ENCODE results near the gene SRC. TPM values are rescaled to one million over a fixed set of nuclear protein-coding genes. Genes with fewer than 3 reads are reported as not detected.
"Not testable (repeated sequence)": the region's sequence is repeated elsewhere in the genome, so short reads cannot be mapped to it uniquely, and the experiment has no call there.

Gene SRC
- total and polyA plus RNA-seq, 2 experiments from 2014 or later = 8.0 to 25.9 TPM

DNA sequence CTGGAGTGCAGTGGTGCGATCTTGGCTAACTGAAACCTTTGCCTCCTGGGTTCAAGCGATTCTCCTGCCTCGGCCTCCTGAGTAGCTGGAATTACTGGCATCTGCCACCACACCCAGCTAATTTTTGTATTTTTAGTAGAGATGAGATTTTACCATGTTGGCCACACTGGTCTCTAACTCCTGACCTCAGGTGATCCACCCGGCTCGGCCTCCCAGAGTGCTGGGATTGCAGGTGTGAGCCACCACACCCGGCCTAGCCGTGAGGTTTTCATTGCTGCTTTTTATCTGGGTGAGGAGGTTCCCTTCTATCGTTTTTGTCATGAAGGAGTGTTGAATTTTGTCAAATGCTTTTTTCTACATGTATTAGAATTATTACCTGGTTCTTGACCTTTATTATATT lies 23.9 kb downstream of the SRC start:
- no peak overlapping the region for H3K27ac Mint-ChIP-seq
- no peaks in the 10 kb centered on the region for H3K27me3 Mint-ChIP-seq (ENCODE audit: insufficient read depth, low read depth, poor library complexity)
- Histone ChIP-seq H3K36me3 (ENCODE audit: insufficient read depth) (peaks cover 4% of the 10 kb centered on the region; the same call in 1 of the 2 replicates), H3K27ac (ENCODE audit: low read depth) (no peak overlapping the region), H3K4me3 (no peak overlapping the region), H3K27me3 (ENCODE audit: insufficient read depth) (no peaks in the 10 kb centered on the region), H3K4me1 (ENCODE audit: insufficient read depth) (no peaks in the 10 kb centered on the region), H3K4me2 (no peak overlapping the region), H2AFZ (no peak overlapping the region), H4K20me1 (replicated peaks; ENCODE audit: insufficient read depth) (peaks cover 17% of the 10 kb centered on the region; the same call in 1 of the 2 replicates), H3F3A (replicated peaks; ENCODE audit: low read depth) (peaks cover 17% of the 10 kb centered on the region; the same call in 1 of the 2 replicates), H3K79me2 (replicated peaks; ENCODE audit: insufficient read depth) (peaks cover 37% of the 10 kb centered on the region), H3K9me2 (ENCODE audit: insufficient read depth) (0 out of 2 replicates have a peak, but pooled peaks cover 2% of the 10 kb centered on the region)
- TF ChIP-seq EZH2 (IDR thresholded peaks at IDR 0.05; ENCODE audit: low read depth, unreplicated experiment) = no peak
- H3K36me3 Mint-ChIP-seq (ENCODE audit: low read depth) = peaks cover 38% of the 10 kb centered on the region
- peaks cover 5% of the 10 kb centered on the region for H3K9me3 Mint-ChIP-seq
- no peak for ATAC-seq
- DNase-seq (ENCODE audit: low spot score) = no peak
- H3K4me1 Mint-ChIP-seq = no peaks in the 10 kb centered on the region; the same call in 2 of the 3 replicates
- H3K4me3 Mint-ChIP-seq = no peak overlapping the region

DNA sequence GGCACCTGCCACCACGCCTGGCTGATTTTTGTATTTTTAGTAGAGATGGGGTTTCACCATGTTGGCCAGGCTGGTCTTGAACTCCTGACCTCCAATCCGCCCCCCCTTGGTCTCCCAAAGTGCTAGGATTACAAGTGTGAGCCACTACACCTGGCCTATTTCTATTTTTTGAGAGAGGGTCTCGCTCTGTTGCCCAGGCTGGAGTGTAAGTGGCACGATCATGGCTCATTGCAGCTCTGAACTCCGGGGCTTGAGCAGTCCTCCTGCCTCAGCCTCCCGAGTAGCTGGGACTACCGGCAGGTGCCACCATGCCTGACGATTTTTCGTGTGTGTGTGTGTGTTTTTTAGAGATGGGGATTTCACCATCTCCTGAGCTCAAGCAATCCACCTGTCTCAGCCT lies 25.9 kb downstream of the SRC start:
- H3K4me2 ChIP-seq; H3K36me3 ChIP-seq (ENCODE audit: insufficient read depth); H2AFZ ChIP-seq; H3K27me3 ChIP-seq (ENCODE audit: insufficient read depth); H3K4me1 ChIP-seq (ENCODE audit: insufficient read depth); DNase-seq (ENCODE audit: low spot score); H3K9me3 Mint-ChIP-seq; H3K9me2 ChIP-seq (ENCODE audit: insufficient read depth); H3K4me1 Mint-ChIP-seq; ATAC-seq; H3K27me3 Mint-ChIP-seq (ENCODE audit: insufficient read depth, low read depth, poor library complexity); H3K4me3 Mint-ChIP-seq; H3K27ac Mint-ChIP-seq; H3K4me3 ChIP-seq: not testable (repeated sequence)
- peaks cover 37% of the 10 kb centered on the region for H3K79me2 ChIP-seq (replicated peaks; ENCODE audit: insufficient read depth)
- H3K27ac ChIP-seq (ENCODE audit: low read depth) = peak overlapping the region; percentile 2; the same call in 1 of the 2 replicates
- peaks cover 30% of the 10 kb centered on the region; the same call in 2 of the 3 replicates for H3K36me3 Mint-ChIP-seq (ENCODE audit: low read depth)
- H3F3A ChIP-seq (replicated peaks; ENCODE audit: low read depth) = peaks cover 17% of the 10 kb centered on the region; the same call in 1 of the 2 replicates
- peaks cover 22% of the 10 kb centered on the region; the same call in 1 of the 2 replicates for H4K20me1 ChIP-seq (replicated peaks; ENCODE audit: insufficient read depth)

DNA sequence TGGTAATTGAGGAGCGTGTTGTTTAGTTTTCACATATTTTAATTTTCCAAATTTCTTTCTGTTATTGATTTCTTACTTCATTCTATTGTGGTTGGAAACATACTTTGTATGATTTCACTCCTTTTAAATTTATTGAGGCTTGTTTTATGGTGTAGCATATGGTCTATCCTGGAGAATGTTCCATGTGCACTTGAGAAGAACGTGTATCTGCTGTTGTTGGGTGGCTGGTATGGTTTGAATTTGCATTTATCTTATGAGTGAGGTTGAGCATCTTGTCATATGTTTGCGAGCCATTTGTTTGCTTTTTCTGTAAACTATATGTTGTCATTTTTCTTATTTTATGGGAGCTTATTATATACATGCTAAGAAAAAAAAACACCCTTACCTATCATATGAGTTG lies 26.5 kb downstream of the SRC start:
- Histone ChIP-seq H3K79me2 (replicated peaks; ENCODE audit: insufficient read depth) (peaks cover 37% of the 10 kb centered on the region), H3K27me3 (ENCODE audit: insufficient read depth) (no peaks in the 10 kb centered on the region), H3K4me1 (ENCODE audit: insufficient read depth) (no peaks in the 10 kb centered on the region), H2AFZ (no peak overlapping the region), H3K4me2 (no peak overlapping the region), H3K27ac (ENCODE audit: low read depth) (peak overlapping the region; percentile 2; the same call in 1 of the 2 replicates), H3F3A (replicated peaks; ENCODE audit: low read depth) (peaks cover 19% of the 10 kb centered on the region; the same call in 1 of the 2 replicates), H3K36me3 (ENCODE audit: insufficient read depth) (0 out of 2 replicates have a peak, but pooled peaks cover 4% of the 10 kb centered on the region), H4K20me1 (replicated peaks; ENCODE audit: insufficient read depth) (peaks cover 22% of the 10 kb centered on the region; the same call in 1 of the 2 replicates), H3K9me2 (ENCODE audit: insufficient read depth) (no peaks in the 10 kb centered on the region), H3K4me3 (no peak overlapping the region)
- H3K36me3 Mint-ChIP-seq (ENCODE audit: low read depth) = peaks cover 26% of the 10 kb centered on the region; the same call in 2 of the 3 replicates
- H3K27me3 Mint-ChIP-seq (ENCODE audit: insufficient read depth, low read depth, poor library complexity) = no peaks in the 10 kb centered on the region
- DNase-seq (ENCODE audit: low spot score) (no peak), ATAC-seq (no peak)
- no peaks in the 10 kb centered on the region for H3K4me1 Mint-ChIP-seq
- no peak overlapping the region for H3K27ac Mint-ChIP-seq
- no peak overlapping the region for H3K4me3 Mint-ChIP-seq
- H3K9me3 Mint-ChIP-seq = no peaks in the 10 kb centered on the region; the same call in 2 of the 3 replicates
- TF ChIP-seq ZNF331 (CRISPR knock-in tag; IDR thresholded peaks at IDR 0.05; ENCODE audit: low read depth) (no peak), NANOG (IDR thresholded peaks at IDR 0.05; ENCODE audit: borderline replicate concordance) (no peak), EZH2 (IDR thresholded peaks at IDR 0.05; ENCODE audit: low read depth, unreplicated experiment) (no peak), EZH2phosphoT487 (IDR thresholded peaks at IDR 0.05; ENCODE audit: unreplicated experiment) (no peak)
- TF ChIP-seq, protein P1, sequence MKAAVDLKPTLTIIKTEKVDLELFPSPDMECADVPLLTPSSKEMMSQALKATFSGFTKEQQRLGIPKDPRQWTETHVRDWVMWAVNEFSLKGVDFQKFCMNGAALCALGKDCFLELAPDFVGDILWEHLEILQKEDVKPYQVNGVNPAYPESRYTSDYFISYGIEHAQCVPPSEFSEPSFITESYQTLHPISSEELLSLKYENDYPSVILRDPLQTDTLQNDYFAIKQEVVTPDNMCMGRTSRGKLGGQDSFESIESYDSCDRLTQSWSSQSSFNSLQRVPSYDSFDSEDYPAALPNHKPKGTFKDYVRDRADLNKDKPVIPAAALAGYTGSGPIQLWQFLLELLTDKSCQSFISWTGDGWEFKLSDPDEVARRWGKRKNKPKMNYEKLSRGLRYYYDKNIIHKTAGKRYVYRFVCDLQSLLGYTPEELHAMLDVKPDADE (IDR thresholded peaks at IDR 0.05) = no peak
- TF ChIP-seq, protein P2, sequence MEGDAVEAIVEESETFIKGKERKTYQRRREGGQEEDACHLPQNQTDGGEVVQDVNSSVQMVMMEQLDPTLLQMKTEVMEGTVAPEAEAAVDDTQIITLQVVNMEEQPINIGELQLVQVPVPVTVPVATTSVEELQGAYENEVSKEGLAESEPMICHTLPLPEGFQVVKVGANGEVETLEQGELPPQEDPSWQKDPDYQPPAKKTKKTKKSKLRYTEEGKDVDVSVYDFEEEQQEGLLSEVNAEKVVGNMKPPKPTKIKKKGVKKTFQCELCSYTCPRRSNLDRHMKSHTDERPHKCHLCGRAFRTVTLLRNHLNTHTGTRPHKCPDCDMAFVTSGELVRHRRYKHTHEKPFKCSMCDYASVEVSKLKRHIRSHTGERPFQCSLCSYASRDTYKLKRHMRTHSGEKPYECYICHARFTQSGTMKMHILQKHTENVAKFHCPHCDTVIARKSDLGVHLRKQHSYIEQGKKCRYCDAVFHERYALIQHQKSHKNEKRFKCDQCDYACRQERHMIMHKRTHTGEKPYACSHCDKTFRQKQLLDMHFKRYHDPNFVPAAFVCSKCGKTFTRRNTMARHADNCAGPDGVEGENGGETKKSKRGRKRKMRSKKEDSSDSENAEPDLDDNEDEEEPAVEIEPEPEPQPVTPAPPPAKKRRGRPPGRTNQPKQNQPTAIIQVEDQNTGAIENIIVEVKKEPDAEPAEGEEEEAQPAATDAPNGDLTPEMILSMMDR (conservative IDR thresholded peaks at IDR 0.05; ENCODE audit: low read depth in 2 of 2) = no peak
- TF ChIP-seq, protein P3, sequence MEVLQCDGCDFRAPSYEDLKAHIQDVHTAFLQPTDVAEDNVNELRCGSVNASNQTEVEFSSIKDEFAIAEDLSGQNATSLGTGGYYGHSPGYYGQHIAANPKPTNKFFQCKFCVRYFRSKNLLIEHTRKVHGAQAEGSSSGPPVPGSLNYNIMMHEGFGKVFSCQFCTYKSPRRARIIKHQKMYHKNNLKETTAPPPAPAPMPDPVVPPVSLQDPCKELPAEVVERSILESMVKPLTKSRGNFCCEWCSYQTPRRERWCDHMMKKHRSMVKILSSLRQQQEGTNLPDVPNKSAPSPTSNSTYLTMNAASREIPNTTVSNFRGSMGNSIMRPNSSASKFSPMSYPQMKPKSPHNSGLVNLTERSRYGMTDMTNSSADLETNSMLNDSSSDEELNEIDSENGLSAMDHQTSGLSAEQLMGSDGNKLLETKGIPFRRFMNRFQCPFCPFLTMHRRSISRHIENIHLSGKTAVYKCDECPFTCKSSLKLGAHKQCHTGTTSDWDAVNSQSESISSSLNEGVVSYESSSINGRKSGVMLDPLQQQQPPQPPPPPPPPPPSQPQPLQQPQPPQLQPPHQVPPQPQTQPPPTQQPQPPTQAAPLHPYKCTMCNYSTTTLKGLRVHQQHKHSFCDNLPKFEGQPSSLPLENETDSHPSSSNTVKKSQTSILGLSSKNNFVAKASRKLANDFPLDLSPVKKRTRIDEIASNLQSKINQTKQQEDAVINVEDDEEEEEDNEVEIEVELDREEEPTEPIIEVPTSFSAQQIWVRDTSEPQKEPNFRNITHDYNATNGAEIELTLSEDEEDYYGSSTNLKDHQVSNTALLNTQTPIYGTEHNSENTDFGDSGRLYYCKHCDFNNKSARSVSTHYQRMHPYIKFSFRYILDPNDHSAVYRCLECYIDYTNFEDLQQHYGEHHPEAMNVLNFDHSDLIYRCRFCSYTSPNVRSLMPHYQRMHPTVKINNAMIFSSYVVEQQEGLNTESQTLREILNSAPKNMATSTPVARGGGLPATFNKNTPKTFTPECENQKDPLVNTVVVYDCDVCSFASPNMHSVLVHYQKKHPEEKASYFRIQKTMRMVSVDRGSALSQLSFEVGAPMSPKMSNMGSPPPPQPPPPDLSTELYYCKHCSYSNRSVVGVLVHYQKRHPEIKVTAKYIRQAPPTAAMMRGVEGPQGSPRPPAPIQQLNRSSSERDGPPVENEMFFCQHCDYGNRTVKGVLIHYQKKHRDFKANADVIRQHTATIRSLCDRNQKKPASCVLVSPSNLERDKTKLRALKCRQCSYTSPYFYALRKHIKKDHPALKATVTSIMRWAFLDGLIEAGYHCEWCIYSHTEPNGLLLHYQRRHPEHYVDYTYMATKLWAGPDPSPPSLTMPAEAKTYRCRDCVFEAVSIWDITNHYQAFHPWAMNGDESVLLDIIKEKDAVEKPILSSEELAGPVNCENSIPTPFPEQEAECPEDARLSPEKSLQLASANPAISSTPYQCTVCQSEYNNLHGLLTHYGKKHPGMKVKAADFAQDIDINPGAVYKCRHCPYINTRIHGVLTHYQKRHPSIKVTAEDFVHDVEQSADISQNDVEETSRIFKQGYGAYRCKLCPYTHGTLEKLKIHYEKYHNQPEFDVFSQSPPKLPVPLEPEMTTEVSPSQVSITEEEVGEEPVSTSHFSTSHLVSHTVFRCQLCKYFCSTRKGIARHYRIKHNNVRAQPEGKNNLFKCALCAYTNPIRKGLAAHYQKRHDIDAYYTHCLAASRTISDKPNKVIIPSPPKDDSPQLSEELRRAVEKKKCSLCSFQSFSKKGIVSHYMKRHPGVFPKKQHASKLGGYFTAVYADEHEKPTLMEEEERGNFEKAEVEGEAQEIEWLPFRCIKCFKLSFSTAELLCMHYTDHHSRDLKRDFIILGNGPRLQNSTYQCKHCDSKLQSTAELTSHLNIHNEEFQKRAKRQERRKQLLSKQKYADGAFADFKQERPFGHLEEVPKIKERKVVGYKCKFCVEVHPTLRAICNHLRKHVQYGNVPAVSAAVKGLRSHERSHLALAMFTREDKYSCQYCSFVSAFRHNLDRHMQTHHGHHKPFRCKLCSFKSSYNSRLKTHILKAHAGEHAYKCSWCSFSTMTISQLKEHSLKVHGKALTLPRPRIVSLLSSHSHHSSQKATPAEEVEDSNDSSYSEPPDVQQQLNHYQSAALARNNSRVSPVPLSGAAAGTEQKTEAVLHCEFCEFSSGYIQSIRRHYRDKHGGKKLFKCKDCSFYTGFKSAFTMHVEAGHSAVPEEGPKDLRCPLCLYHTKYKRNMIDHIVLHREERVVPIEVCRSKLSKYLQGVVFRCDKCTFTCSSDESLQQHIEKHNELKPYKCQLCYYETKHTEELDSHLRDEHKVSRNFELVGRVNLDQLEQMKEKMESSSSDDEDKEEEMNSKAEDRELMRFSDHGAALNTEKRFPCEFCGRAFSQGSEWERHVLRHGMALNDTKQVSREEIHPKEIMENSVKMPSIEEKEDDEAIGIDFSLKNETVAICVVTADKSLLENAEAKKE (CRISPR knock-in tag; IDR thresholded peaks at IDR 0.05) = no peak
